Trophoblast cell (in vitro differentiated cells and primary cell): ENCODE measurements around the gene STRADA.

Experiments
- DNase-seq, 2 donors: peaks; one replicate each; pipeline ENCODE4 v3.0.0-alpha.2; 2016
- H2AFZ ChIP-seq: 2 replicates; pipeline ENCODE4 v1.6.1; 2013; ENCODE audit warnings: low read length, moderate library complexity, mild to moderate bottlenecking; ENCODE audit not compliant: insufficient read depth, poor library complexity
- H2AK5ac ChIP-seq: 2 replicates; pipeline ENCODE4 v1.6.1; 2013; ENCODE audit warnings: mild to moderate bottlenecking, low read length
- H2BK120ac ChIP-seq: 2 replicates; pipeline ENCODE4 v1.6.1; 2013; ENCODE audit warnings: low read length, mild to moderate bottlenecking, moderate library complexity; ENCODE audit not compliant: insufficient read depth, poor library complexity
- H2BK12ac ChIP-seq: 2 replicates; pipeline ENCODE4 v1.6.1; 2013; ENCODE audit warnings: mild to moderate bottlenecking, low read length, moderate library complexity
- H2BK5ac ChIP-seq: 2 replicates; pipeline ENCODE4 v1.6.1; 2013; ENCODE audit warnings: low read length, low read depth, moderate library complexity, mild to moderate bottlenecking; ENCODE audit not compliant: poor library complexity
- H3K14ac ChIP-seq: 2 replicates; pipeline ENCODE4 v1.6.1; 2013; ENCODE audit warnings: mild to moderate bottlenecking, low read length
- H3K18ac ChIP-seq: 2 replicates; pipeline ENCODE4 v1.6.1; 2013; ENCODE audit warnings: mild to moderate bottlenecking, low read length
- H3K23ac ChIP-seq: 2 replicates; pipeline ENCODE4 v1.6.1; 2013; ENCODE audit warnings: low read length
- H3K27ac ChIP-seq: 2 replicates; pipeline ENCODE4 v1.5.1; 2013; ENCODE audit warnings: low read depth, mild to moderate bottlenecking, inconsistent platforms, low read length, moderate library complexity
- H3K27me3 ChIP-seq: 2 replicates; pipeline ENCODE4 v1.6.1; 2013; ENCODE audit warnings: inconsistent platforms, mild to moderate bottlenecking, low read length, moderate library complexity; ENCODE audit not compliant: insufficient read depth
- H3K36me3 ChIP-seq, 2 experiments: 1 replicate in 1 of 2; 2 replicates in 1 of 2; pipeline ENCODE4 v1.6.1; 2013; ENCODE audit warnings: low read length in 2 of 2, mild to moderate bottlenecking in 2 of 2, moderate library complexity in 1 of 2; ENCODE audit not compliant: insufficient read depth in 2 of 2, control insufficient read depth in 1 of 2
- H3K4ac ChIP-seq: 2 replicates; pipeline ENCODE4 v1.6.1; 2013; ENCODE audit warnings: low read depth, mild to moderate bottlenecking, low read length, moderate library complexity
- H3K4me1 ChIP-seq, 2 experiments: 1 replicate in 1 of 2; 2 replicates in 1 of 2; pipeline ENCODE4 v1.6.1; 2013; ENCODE audit warnings: low read length in 2 of 2, mild to moderate bottlenecking in 2 of 2, moderate library complexity in 1 of 2; ENCODE audit not compliant: insufficient read depth in 2 of 2, control insufficient read depth in 1 of 2
- H3K4me2 ChIP-seq: 2 replicates; pipeline ENCODE4 v1.6.1; 2013; ENCODE audit warnings: inconsistent platforms, mild to moderate bottlenecking, low read length, moderate library complexity
- H3K4me3 ChIP-seq: 2 replicates; pipeline ENCODE4 v1.5.1; 2013; ENCODE audit warnings: mild to moderate bottlenecking, low read depth, low read length, inconsistent platforms
- H3K79me1 ChIP-seq: one replicate; pipeline ENCODE4 v1.6.1; 2013; ENCODE audit warnings: low read length
- H3K79me2 ChIP-seq: 2 replicates; pipeline ENCODE4 v1.6.1; 2013; ENCODE audit warnings: low read length, mild to moderate bottlenecking; ENCODE audit not compliant: control insufficient read depth, insufficient read depth, poor library complexity
- H3K9ac ChIP-seq: 2 replicates; pipeline ENCODE4 v1.6.1; 2013; ENCODE audit warnings: mild to moderate bottlenecking, low read length
- H3K9me3 ChIP-seq: 2 replicates; pipeline ENCODE4 v1.6.1; 2013; ENCODE audit warnings: low read depth, mild to moderate bottlenecking, control low read depth, inconsistent platforms, low read length; ENCODE audit not compliant: insufficient read depth
- H4K12ac ChIP-seq: 2 replicates; pipeline ENCODE4 v1.6.1; 2013; ENCODE audit warnings: low read depth, mild to moderate bottlenecking, low read length, moderate library complexity
- H4K8ac ChIP-seq: 2 replicates; pipeline ENCODE4 v1.6.1; 2013; ENCODE audit warnings: low read depth, mild to moderate bottlenecking, low read length, moderate library complexity
- H4K91ac ChIP-seq: one replicate; pipeline ENCODE4 v1.6.1; 2013; ENCODE audit warnings: low read depth, mild to moderate bottlenecking, low read length, moderate library complexity
- WGBS: extraction: QIAGEN DNeasy Blood & Tissue Kit; methylation state at CpG from one replicate; pipeline ENCODE4 v1.1.7; 2013; ENCODE audit warnings: missing lambda C conversion rate; ENCODE audit not compliant: insufficient read length, insufficient coverage; ENCODE audit errors: extremely low coverage; 5-methylcytosine and 5-hydroxymethylcytosine counted together

Gene STRADA

GRCh38 chr17:63699638-63700527, 41.7 kb downstream of the STRADA start, which contains the start of gene LIMD2:
Gene LIMD2 (minus strand): TSS chr17:63700125. CDS start chr17:63699298, 827 bp downstream.
- Histone ChIP-seq H2AK5ac (peak within 1 kb of the TSS; percentile 34), H3K36me3 (peaks cover 12 to 23% of the 10 kb centered on the region in 2 experiments), H3K79me1 (peaks cover 6% of the 10 kb centered on the region), H3K27ac (peak within 1 kb of the TSS; percentile 50), H3K9ac (peak within 1 kb of the TSS; percentile 34), H4K12ac (peak within 1 kb of the TSS; percentile 72), H2BK12ac (no peak within 1 kb of the TSS), H3K18ac (peak within 1 kb of the TSS; percentile 81), H2AFZ (peak within 1 kb of the TSS; percentile 67), H4K91ac (peak within 1 kb of the TSS; percentile 71), H3K79me2 (peaks cover 4% of the 10 kb centered on the region), H3K4me3 (peak within 1 kb of the TSS; percentile 78), H3K9me3 (no peaks in the 10 kb centered on the region), H4K8ac (peak within 1 kb of the TSS; percentile 80), H3K4me1 (peaks cover 9 to 16% of the 10 kb centered on the region in 2 experiments), H2BK120ac (peak within 1 kb of the TSS; percentile 54), H3K4me2 (peak within 1 kb of the TSS; percentile 78), H2BK5ac (peak within 1 kb of the TSS; percentile 45), H3K23ac (no peak within 1 kb of the TSS), H3K27me3 (no peaks in the 10 kb centered on the region), H3K4ac (peak within 1 kb of the TSS; percentile 16), H3K14ac (peak within 1 kb of the TSS; percentile 86)
- no CpG with 5 or more reads among the region's 133 CpGs for WGBS
- DNase-seq, result peak in 1 of 2 donors; percentile 8

GRCh38 chr17:63698886-63699637, 42.5 kb downstream of the STRADA start:
- H3K18ac ChIP-seq, result no peak overlapping the region
- H2BK5ac ChIP-seq, result no peak overlapping the region
- no peak overlapping the region for H2BK120ac ChIP-seq
- peak overlapping the region; percentile 78 for H3K4me2 ChIP-seq
- H4K8ac ChIP-seq, result peak overlapping the region; percentile 32
- H3K36me3 ChIP-seq, result peaks cover 10 to 21% of the 10 kb centered on the region in 2 experiments
- peaks cover 9 to 16% of the 10 kb centered on the region in 2 experiments for H3K4me1 ChIP-seq
- peaks cover 6% of the 10 kb centered on the region for H3K79me1 ChIP-seq
- H3K79me2 ChIP-seq, result peaks cover 4% of the 10 kb centered on the region
- no peaks in the 10 kb centered on the region for H3K9me3 ChIP-seq
- H3K14ac ChIP-seq, result no peak overlapping the region
- no peak overlapping the region for H3K23ac ChIP-seq
- DNase-seq, result no peak
- no peak overlapping the region for H4K12ac ChIP-seq
- peak overlapping the region; percentile 78 for H3K4me3 ChIP-seq
- H3K27me3 ChIP-seq, result no peaks in the 10 kb centered on the region
- H3K4ac ChIP-seq, result peak overlapping the region; percentile 1
- no CpG with 5 or more reads among the region's 45 CpGs for WGBS
- peak overlapping the region; percentile 25 for H3K9ac ChIP-seq
- peak overlapping the region; percentile 10 for H2AFZ ChIP-seq
- H4K91ac ChIP-seq, result peak overlapping the region; percentile 48
- no peak overlapping the region for H3K27ac ChIP-seq
- H2BK12ac ChIP-seq, result no peak overlapping the region
- no peak overlapping the region for H2AK5ac ChIP-seq

GRCh38 chr17:63698381-63698885, 43.2 kb downstream of the STRADA start:
- Histone ChIP-seq H3K4me1 (peaks cover 9 to 16% of the 10 kb centered on the region in 2 experiments), H3K23ac (no peak overlapping the region), H3K9me3 (no peaks in the 10 kb centered on the region), H3K27ac (no peak overlapping the region), H2AFZ (no peak overlapping the region), H3K14ac (no peak overlapping the region), H3K79me1 (peaks cover 6% of the 10 kb centered on the region), H3K4me2 (peak overlapping the region; percentile 78), H2BK120ac (no peak overlapping the region), H2BK12ac (no peak overlapping the region), H4K8ac (no peak overlapping the region), H3K4ac (peak overlapping the region; percentile 1), H3K36me3 (peaks cover 11 to 21% of the 10 kb centered on the region in 2 experiments), H3K4me3 (peak overlapping the region; percentile 78), H3K9ac (no peak overlapping the region), H3K79me2 (peaks cover 4% of the 10 kb centered on the region), H2BK5ac (no peak overlapping the region), H3K27me3 (no peaks in the 10 kb centered on the region), H4K91ac (no peak overlapping the region), H3K18ac (no peak overlapping the region), H2AK5ac (no peak overlapping the region), H4K12ac (no peak overlapping the region)
- WGBS, result no CpG with 5 or more reads among the region's 24 CpGs
- no peak for DNase-seq
